ENCODE results near the gene LMAN1L.

LMAN1L gene

GRCh38 chr15:74817370-74817737 lies 4.7 kb downstream of the LMAN1L start:
- no peak for DNase-seq

GRCh38 chr15:74820056-74820455 lies 7.4 kb downstream of the LMAN1L start:
- no peak for DNase-seq

- DNase-seq = no peak
These were observed 8.6 kb downstream of the LMAN1L start for GRCh38 chr15:74821091-74821789.

GRCh38 chr15:74821790-74822158 lies 9.1 kb downstream of the LMAN1L start:
- DNase-seq = no peak

GRCh38 chr15:74822233-74822632 lies 9.6 kb downstream of the LMAN1L start:
- no peak for DNase-seq

GRCh38 chr15:74823324-74823723 lies 10.7 kb downstream of the LMAN1L start:
- DNase-seq = no peak

- DNase-seq = no peak
These were observed 12.3 kb downstream of the LMAN1L start for GRCh38 chr15:74824976-74825375.

- no peak for DNase-seq
These were observed 13.2 kb downstream of the LMAN1L start for GRCh38 chr15:74825866-74826265.

- no peak for DNase-seq
These were observed 13.8 kb downstream of the LMAN1L start, which contains the start of gene CPLX3 for GRCh38 chr15:74826364-74826819. TSS of gene CPLX3 (plus strand) at chr15:74826627. CDS start at chr15:74826704, 77 bp downstream.

GRCh38 chr15:74826921-74827320 lies 14.3 kb downstream of the LMAN1L start:
- no peak for DNase-seq

GRCh38 chr15:74827614-74828013 lies 15.0 kb downstream of the LMAN1L start:
- no peak for DNase-seq

GRCh38 chr15:74828835-74829234 lies 16.2 kb downstream of the LMAN1L start:
- no peak for DNase-seq

GRCh38 chr15:74829486-74829885 lies 16.9 kb downstream of the LMAN1L start:
- no peak for DNase-seq

- no peak for DNase-seq
These were observed 17.4 kb downstream of the LMAN1L start for GRCh38 chr15:74829991-74830390.

GRCh38 chr15:74830868-74831267 lies 18.2 kb downstream of the LMAN1L start:
- DNase-seq = no peak

GRCh38 chr15:74831813-74832495 lies 19.3 kb downstream of the LMAN1L start:
- no peak for DNase-seq

- DNase-seq = no peak
These were observed 20.2 kb downstream of the LMAN1L start for GRCh38 chr15:74832826-74833225.

- DNase-seq = no peak
These were observed 20.9 kb downstream of the LMAN1L start for GRCh38 chr15:74833376-74834107.

- no peak for DNase-seq
These were observed 22.7 kb downstream of the LMAN1L start for GRCh38 chr15:74835312-74835823.

- DNase-seq = no peak
These were observed 24.2 kb downstream of the LMAN1L start for GRCh38 chr15:74836846-74837245.

GRCh38 chr15:74837482-74838136 lies 25.0 kb downstream of the LMAN1L start:
- DNase-seq = no peak

- DNase-seq = no peak
These were observed 25.5 kb downstream of the LMAN1L start for GRCh38 chr15:74838137-74838516.

Measured in GDM1 (cell line).